ENCODE results near the gene SLC38A7.
"Not testable (repeated sequence)": the region's sequence is repeated elsewhere in the genome, so short reads cannot be mapped to it uniquely, and the experiment has no call there.

The SLC38A7 gene, protein sequence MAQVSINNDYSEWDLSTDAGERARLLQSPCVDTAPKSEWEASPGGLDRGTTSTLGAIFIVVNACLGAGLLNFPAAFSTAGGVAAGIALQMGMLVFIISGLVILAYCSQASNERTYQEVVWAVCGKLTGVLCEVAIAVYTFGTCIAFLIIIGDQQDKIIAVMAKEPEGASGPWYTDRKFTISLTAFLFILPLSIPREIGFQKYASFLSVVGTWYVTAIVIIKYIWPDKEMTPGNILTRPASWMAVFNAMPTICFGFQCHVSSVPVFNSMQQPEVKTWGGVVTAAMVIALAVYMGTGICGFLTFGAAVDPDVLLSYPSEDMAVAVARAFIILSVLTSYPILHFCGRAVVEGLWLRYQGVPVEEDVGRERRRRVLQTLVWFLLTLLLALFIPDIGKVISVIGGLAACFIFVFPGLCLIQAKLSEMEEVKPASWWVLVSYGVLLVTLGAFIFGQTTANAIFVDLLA

GRCh38 chr16:58684354-58685083 is at the start of gene SLC38A7:
Gene SLC38A7, minus strand, starts transcription at chr16:58684770. Its CDS starts 4,644 bp downstream, at chr16:58680126.
- peak; percentile 98 for DNase-seq (ENCODE audit: insufficient read length, low spot score)
- FAIRE-seq: peak; percentile 76

DNA sequence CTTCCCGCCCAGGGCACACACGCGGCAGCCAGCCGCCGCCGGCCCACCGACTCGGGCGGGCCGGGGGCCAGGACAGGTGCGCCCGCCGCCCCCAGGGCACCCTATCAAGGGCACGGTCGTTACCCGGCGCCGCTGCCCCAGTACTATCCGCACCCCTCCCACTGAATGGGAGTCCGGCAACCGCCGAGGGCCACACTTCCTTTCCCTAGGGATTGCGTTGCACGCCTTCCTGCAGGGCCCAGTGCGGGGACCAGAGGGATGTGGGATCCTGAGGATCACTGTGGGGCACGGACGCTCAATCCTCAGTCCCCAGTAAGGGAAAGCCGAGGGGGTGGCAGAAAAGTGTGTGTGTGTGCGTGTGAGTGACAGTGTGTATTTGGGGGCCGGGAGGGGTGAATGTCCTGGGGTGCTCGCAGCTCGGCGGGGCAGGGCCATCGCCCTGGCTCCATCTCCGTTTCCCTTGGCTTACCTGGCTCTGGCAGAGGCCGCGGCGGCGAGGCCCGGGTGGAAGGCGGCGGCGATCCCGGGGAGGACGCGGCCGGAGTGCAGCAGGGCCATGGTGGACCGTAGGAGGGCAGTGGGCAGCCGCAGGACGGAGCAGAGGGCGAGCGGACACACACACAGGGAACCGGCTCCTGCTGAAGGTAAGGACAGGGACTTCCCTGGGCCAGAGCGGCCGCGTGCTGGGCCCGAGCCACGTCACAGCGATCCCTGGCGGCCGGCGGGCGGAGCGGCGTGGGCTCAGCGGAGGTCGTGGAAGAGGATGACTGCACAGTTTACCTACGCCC is 49.3 kb upstream of the SLC38A7 start, which contains the start of gene GOT2:
Gene GOT2 (minus strand): TSS at position 646 of the 788 bp plus-strand sequence. CDS start 88 bp downstream, at position 558.
- DNase-seq (ENCODE audit: insufficient read length, low spot score) (peak; percentile 95), FAIRE-seq (peak; percentile 97)

- FAIRE-seq: no peak
Measured at GRCh38 chr16:58733248-58733670, 48.7 kb upstream of the SLC38A7 start.

DNA sequence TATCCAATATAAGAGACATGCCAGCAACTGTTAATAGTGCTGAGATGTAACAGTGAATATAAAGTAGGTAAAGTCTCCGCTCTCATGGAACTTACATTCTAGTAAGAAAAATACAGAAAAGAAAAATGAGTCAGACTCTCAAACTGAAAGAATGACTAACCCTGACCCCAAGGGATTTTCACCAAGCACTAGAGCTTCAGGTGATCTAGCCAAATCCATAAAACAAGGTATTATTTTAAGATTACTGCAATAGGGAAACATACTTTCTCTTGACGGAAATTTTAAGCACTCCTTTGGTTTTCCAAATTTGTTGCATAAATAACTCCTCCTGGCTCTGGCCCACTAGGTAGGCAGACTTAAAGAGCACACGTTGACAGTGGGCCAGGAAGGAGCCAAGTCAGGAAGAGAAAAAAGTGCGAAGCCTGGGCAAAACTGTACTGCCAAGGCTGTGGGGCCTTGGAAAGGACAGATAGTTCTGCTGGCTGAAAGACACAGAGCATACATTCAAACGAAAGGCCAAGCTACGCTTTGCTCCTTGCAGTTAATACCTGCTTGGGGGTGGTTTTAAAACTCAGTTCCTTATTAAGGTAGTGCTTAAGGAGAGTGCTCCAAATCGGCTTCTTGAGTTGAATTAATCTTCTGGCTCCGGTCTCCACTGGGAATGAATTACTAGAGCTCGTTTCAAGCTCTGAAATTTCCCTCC is 48.1 kb upstream of the SLC38A7 start:
- DNase-seq (ENCODE audit: insufficient read length, low spot score) (no peak), FAIRE-seq (no peak)

More at GRCh38 chr16:58733248-58733670, 48.7 kb upstream of the SLC38A7 start:
- no peak for DNase-seq (ENCODE audit: insufficient read length, low spot score)

DNA sequence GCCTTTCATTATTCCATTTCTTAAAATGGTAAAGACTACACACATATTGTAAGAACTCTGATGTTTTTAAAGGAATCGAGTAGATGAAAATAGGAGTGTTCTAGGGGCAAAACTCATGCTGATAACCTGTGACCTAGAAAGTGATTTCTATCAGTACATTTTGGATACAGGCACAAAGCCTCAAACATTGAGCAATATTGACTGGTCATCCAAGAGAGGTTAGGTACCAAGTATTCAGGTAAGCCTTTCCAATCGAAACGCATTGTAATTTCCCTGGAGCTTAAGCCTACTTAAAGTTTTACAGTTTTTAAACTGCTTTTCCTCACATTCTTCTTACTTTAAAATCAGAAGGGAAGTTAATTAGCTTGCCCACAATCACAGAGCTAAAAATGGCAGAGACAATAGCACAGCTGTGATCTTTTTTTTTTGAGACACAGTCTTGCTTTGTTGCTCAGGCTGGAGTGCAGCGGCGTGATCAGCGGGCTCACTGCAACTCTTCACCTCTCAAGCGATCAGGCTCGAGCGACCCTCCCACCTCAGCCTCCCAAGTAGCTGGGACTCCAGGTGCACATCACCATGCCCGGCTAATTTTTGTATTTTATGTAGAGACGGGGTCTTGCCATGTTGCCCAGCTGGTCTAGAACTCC is 46.3 kb upstream of the SLC38A7 start:
- FAIRE-seq: no peak
- DNase-seq (ENCODE audit: insufficient read length, low spot score): no peak

GRCh38 chr16:58727796-58728568 is 43.4 kb upstream of the SLC38A7 start:
- no peak for FAIRE-seq
- no peak for DNase-seq (ENCODE audit: insufficient read length, low spot score)

DNA sequence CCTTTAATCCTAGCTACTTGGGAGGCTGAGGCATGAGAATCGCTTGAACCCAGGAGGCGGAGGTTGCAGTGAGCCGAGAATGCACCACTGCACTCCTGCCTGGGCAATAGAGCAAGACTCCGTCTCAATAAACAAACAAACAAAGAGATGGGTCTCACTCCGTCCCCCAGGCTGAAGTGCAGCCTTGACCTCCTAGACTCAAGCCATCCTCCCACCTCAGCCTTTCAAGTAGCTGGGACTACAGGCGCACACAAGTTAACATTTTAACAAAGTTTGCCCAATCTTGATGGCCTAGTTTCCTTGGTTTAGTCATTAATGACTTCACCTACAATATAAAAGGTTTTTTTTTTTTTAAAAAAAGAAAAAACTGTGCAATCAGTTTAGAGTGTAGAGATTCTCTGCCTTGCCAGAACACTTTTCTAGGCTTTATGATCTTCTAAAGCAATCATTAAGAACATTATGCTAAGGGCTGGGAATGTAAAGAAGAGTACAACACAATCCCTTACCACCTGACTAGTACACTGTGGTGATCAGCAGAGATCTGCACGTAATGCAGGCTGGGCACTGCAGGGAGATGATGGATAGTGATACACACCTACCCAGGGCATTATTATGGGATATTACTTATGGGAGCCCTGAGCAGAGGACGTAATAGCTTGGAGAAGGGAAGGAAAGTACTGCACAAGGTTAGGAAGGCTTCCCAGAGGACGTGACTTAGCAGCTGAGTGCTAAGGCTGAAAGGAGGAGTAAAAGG is 42.6 kb upstream of the SLC38A7 start:
- no peak for DNase-seq (ENCODE audit: insufficient read length, low spot score)
- FAIRE-seq: no peak

DNA sequence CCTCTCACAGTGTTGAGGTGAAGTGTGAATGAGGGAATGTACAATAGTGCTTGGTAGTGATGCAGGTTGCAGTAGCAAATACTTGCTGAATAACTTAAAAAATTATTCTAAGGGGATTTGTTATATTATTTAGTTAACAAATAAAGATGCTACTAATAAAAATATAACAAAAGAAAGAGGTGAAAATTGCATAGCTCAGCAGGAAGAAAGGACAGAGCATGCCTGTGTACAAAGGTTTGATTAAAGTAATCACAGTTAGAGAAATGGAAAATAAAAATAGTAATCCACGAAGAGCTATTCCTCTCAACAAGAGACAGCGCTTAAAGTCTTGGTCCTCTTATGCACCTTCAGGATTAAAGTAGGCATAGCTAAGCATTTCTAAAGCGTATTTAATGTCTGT is 38.5 kb upstream of the SLC38A7 start:
- DNase-seq (ENCODE audit: insufficient read length, low spot score) (no peak), FAIRE-seq (no peak)

GRCh38 chr16:58717994-58718393 is 33.4 kb upstream of the SLC38A7 start:
- FAIRE-seq: peak; percentile 4
- no peak for DNase-seq (ENCODE audit: insufficient read length, low spot score)

GRCh38 chr16:58716468-58716867 is 31.9 kb upstream of the SLC38A7 start:
- FAIRE-seq: peak; percentile 75
- no peak for DNase-seq (ENCODE audit: insufficient read length, low spot score)

DNA sequence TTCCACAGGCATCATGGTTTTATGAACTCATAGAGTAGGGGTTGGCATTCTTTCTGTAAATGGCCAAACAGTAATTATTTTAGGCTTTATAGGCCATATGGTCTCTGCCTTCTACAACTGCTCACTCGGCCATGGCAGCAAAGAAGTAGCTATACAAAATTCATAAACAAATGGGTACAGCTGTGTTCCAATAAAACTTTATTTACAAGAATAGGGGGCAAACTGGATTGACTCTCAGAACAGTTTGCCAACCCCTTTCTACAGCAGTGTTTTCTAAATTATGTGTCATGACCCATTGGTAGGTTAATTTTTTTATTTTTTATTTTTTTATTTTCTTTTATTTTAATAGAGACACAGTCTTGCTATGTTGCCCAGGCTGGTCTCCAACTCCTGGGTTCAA is 29.2 kb upstream of the SLC38A7 start:
- DNase-seq (ENCODE audit: insufficient read length, low spot score) (no peak), FAIRE-seq (no peak)

DNA sequence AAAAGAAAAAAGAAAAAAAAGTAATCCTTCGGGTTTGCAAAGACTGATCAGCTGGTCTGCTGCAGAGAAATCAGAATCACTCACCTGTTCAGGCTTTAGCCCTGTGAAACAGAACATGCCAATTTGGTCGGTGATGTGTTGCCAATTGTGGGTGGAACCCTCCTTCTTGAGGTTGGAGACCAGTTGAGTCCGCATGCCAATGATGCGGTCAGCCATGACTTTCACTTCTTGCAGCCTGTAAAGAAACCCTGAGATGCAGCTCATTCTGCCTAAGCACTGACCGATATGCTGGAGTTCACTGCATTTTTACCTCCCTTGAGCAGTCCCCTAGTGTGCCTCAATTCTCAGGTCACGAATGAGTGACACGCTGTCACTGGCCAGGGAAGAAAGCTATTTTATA is 24.8 kb upstream of the SLC38A7 start:
- DNase-seq (ENCODE audit: insufficient read length, low spot score) (no peak), FAIRE-seq (peak; percentile 28)

GRCh38 chr16:58699151-58699550 is 14.6 kb upstream of the SLC38A7 start:
- no peak for FAIRE-seq
- no peak for DNase-seq (ENCODE audit: insufficient read length, low spot score)

DNA sequence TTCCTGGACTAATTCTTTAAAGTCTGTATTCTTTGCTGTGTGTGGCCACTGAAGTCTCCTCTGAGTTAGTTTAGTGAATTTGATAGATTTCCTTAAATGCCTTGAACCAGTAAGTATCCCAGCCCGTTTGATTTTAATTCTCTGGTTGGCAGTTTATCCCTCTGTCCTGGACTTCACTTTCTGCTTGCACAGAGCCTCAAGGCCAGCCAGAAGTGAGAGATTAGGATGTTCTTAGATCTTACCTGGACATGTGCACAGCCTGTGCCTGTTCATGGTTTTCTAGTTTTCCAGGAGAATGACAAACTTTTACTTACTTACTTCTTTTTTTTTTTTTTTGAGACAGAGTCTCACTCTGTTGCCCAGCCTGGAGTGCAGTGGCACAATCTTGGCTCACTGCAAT is 10.8 kb upstream of the SLC38A7 start:
- DNase-seq (ENCODE audit: insufficient read length, low spot score) (no peak), FAIRE-seq (no peak)

- DNase-seq (ENCODE audit: insufficient read length, low spot score): no peak
- no peak for FAIRE-seq
Measured at GRCh38 chr16:58692450-58692849, 7.9 kb upstream of the SLC38A7 start.

GRCh38 chr16:58686985-58687706 is 2.6 kb upstream of the SLC38A7 start:
- DNase-seq (ENCODE audit: insufficient read length, low spot score); FAIRE-seq: not testable (repeated sequence)

DNA sequence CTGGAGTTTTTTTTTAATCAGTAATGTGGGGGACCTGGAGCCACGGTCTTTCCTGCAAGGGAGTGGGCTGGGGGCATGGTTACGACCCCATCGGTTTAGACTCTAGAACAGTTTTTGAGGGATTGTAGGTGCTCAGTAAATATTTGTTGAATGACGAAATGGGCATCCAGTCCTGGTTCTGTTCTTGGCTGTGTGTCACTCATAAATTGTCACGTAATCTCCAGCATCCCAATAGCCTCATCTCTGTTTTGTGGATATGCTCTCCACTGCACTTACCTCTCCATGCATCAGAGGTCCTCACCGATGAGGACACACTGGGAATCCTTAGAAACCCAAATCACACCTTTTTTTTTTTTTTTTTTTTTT is 497 bp upstream of the SLC38A7 start:
- FAIRE-seq (no peak), DNase-seq (ENCODE audit: insufficient read length, low spot score) (no peak)

DNA sequence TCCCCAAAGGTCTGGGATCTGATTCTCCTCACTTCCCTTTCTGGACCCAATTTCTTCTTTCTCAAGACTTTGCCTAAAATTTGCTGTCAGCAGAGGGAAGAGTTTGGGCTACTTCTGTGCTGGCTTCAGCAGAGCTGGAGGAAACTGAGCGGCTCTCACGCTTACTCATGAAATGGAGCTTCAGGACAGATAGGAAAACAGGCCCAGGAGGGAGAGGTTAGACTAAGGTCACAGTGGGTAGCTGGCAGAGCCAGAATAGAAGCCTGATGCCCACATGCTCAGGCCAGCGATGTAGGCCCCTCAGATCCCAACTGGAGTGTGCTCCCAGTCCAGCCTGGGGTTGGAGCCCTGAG is 593 bp downstream of the SLC38A7 start:
- peak; percentile 18 for DNase-seq (ENCODE audit: insufficient read length, low spot score)
- peak; percentile 9 for FAIRE-seq
